Kidney (tissue), 14 donors: ENCODE data around the gene NEURL1. TPM values are rescaled to one million over a fixed set of nuclear protein-coding genes. Genes with fewer than 3 reads are reported as not detected.

Source experiments
- DNase-seq, 5 donors: peaks; one replicate each; pipeline ENCODE4 v3.0.0-alpha.2; 2013 to 2020
- FAIRE-seq: peaks from 2 replicates; lab custom pipeline; 2012; peaks lifted over from hg19 to GRCh38; lab: Jason Lieb, UNC
- H3K27ac ChIP-seq, 2 donors: one replicate each; pipeline ENCODE4 v1.7.0; 2013; ENCODE audit warnings: low read depth in 2 of 2, low read length in 2 of 2, inconsistent platforms in 1 of 2
- H3K27me3 ChIP-seq: one replicate; pipeline ENCODE4 v1.7.1; 2013; ENCODE audit warnings: low read length, inconsistent platforms; ENCODE audit not compliant: control insufficient read depth, insufficient read depth
- H3K36me3 ChIP-seq, 3 donors: one replicate each; pipeline versions ENCODE4 v1.7.0 to v1.7.1; 2013; ENCODE audit warnings: low read length in 3 of 3, control low read depth in 1 of 3, inconsistent platforms in 1 of 3; ENCODE audit not compliant: insufficient read depth in 3 of 3, control insufficient read depth in 2 of 3
- H3K4me1 ChIP-seq, 3 donors: one replicate each; pipeline versions ENCODE4 v1.7.0 to v1.7.1; 2013; ENCODE audit warnings: low read length in 3 of 3, inconsistent platforms in 1 of 3, low read depth in 1 of 3; ENCODE audit not compliant: control insufficient read depth in 2 of 3, insufficient read depth in 2 of 3
- H3K4me3 ChIP-seq, 3 donors: one replicate each; pipeline versions ENCODE4 v1.7.0 to v1.8.1; 2013; ENCODE audit warnings: low read length in 3 of 3, control low read depth in 1 of 3, inconsistent platforms in 1 of 3
- H3K9ac ChIP-seq, 3 donors: one replicate each; pipeline versions ENCODE4 v1.7.0 to v1.7.1; 2013; ENCODE audit warnings: low read length in 3 of 3, control low read depth in 1 of 3, inconsistent platforms in 1 of 3
- H3K9me3 ChIP-seq, 3 donors: one replicate each; pipeline versions ENCODE4 v1.7.0 to v1.7.1; 2013; ENCODE audit warnings: low read length in 3 of 3, control low read depth in 1 of 3, inconsistent platforms in 1 of 3; ENCODE audit not compliant: control insufficient read depth in 2 of 3, insufficient read depth in 1 of 3
- intact Hi-C: fragments of 100-400 bp; cut with DNase I; formaldehyde crosslinking; loops from one replicate; pipeline ENCODE4 v1.11.1; 2022
- polyA plus RNA-seq: library from polyadenylated mRNA; stranded (reverse); fragments of 350-450 nt; fragmentation: Illumina TruSeq; extraction: RNeasy Lipid Tissue Mini Kit (QIAGEN cat#74804); gene quantifications from one replicate; pipeline ENCODE4 v1.2.3, GENCODE V29; 2014; ENCODE audit warnings: low read depth, low replicate concordance; ENCODE audit not compliant: insufficient read depth
- total RNA-seq: library from RNA; stranded (reverse); fragmentation: NEBNext Ultra II Directional; extraction: Animal tissue kit (Norgen Biotek cat#: 25700); gene quantifications from one replicate; pipeline ENCODE4 v1.2.1, GENCODE V29; 2021
- TF ChIP-seq, protein P1 (sequence below): IDR thresholded peaks from 3 replicates; pipeline ENCODE4 v1.5.1; 2012; ENCODE audit warnings: mild to moderate bottlenecking, moderate library complexity, borderline replicate concordance; ENCODE audit not compliant: insufficient read depth; ENCODE audit errors: extremely low read depth
- donor health status: control.
- donor health status: control.
- donor health status: control.
- donor health status: control.
- donor health status: control.
- donor health status: DM: yes; HTN: yes; CAD: no.
- donor health status: Normal renal cell carcinoma (clear cell type).

The NEURL1 gene
- total and polyA plus RNA-seq, 2 donors from 2014 or later: 1.2 TPM

DNA sequence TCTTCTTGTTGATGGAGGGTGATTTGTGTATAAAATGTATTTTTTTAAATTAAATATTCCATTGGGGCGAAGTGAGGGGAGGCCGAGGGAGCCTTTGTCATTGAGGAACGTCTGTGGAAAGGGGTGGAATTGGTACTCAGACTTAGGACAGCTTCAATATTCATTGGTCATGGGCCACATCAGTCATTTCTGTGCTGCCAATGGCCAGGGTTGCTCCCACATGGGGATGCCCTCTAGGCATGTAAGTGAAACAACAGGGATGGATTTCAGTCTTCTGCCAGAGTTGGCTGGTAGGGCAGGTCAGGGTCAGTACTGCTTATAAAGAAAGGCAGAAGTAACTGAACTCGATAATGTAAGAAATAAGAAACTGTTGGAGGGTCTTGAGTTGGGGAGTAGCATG lies 47.2 kb downstream of the NEURL1 start:
- FAIRE-seq: no peak
- TF ChIP-seq, protein P1, sequence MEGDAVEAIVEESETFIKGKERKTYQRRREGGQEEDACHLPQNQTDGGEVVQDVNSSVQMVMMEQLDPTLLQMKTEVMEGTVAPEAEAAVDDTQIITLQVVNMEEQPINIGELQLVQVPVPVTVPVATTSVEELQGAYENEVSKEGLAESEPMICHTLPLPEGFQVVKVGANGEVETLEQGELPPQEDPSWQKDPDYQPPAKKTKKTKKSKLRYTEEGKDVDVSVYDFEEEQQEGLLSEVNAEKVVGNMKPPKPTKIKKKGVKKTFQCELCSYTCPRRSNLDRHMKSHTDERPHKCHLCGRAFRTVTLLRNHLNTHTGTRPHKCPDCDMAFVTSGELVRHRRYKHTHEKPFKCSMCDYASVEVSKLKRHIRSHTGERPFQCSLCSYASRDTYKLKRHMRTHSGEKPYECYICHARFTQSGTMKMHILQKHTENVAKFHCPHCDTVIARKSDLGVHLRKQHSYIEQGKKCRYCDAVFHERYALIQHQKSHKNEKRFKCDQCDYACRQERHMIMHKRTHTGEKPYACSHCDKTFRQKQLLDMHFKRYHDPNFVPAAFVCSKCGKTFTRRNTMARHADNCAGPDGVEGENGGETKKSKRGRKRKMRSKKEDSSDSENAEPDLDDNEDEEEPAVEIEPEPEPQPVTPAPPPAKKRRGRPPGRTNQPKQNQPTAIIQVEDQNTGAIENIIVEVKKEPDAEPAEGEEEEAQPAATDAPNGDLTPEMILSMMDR: no peak
- H3K36me3 ChIP-seq: no peaks in the 10 kb centered on the region
- H3K27ac ChIP-seq: no peak overlapping the region
- H3K27me3 ChIP-seq: no peaks in the 10 kb centered on the region
- H3K9me3 ChIP-seq: no peaks in the 10 kb centered on the region
- H3K4me3 ChIP-seq: no peak overlapping the region
- peak in 1 of 5 donors; percentile 10 for DNase-seq
- intact Hi-C loops: no loop called here
- H3K4me1 ChIP-seq: peaks cover 0 to 6% (median 6%) of the 10 kb centered on the region in 3 donors
- H3K9ac ChIP-seq: no peak overlapping the region

- H3K27me3 ChIP-seq: no peaks in the 10 kb centered on the region
- no peaks in the 10 kb centered on the region for H3K36me3 ChIP-seq
- TF ChIP-seq, protein P1: no peak
- no peak overlapping the region for H3K27ac ChIP-seq
- H3K9me3 ChIP-seq: no peaks in the 10 kb centered on the region
- DNase-seq: no peak
- H3K9ac ChIP-seq: no peak overlapping the region
- intact Hi-C loops: no loop called here
- peaks cover 0 to 6% (median 6%) of the 10 kb centered on the region in 3 donors for H3K4me1 ChIP-seq
- no peak for FAIRE-seq
- H3K4me3 ChIP-seq: no peak overlapping the region
Measured at GRCh38 chr10:103541616-103542015, 48.1 kb downstream of the NEURL1 start.

- no peaks in the 10 kb centered on the region for H3K36me3 ChIP-seq
- intact Hi-C loops: no loop called here
- no peak overlapping the region for H3K27ac ChIP-seq
- H3K9me3 ChIP-seq: no peaks in the 10 kb centered on the region
- peaks cover 0 to 6% (median 6%) of the 10 kb centered on the region in 3 donors for H3K4me1 ChIP-seq
- H3K27me3 ChIP-seq: no peaks in the 10 kb centered on the region
- TF ChIP-seq, protein P1: peak; percentile 20
- DNase-seq (peak; percentile 46 to 85 (median 77)), FAIRE-seq (no peak)
- no peak overlapping the region for H3K9ac ChIP-seq
- peak overlapping the region in 2 of 3 donors; percentile 11 to 36 for H3K4me3 ChIP-seq
Measured at GRCh38 chr10:103542764-103543616, 49.5 kb downstream of the NEURL1 start.
